ENCODE data around the gene BST2. TPM values are rescaled to one million over a fixed set of nuclear protein-coding genes. Genes with fewer than 3 reads are reported as not detected.
"Not testable (repeated sequence)": the region's sequence is repeated elsewhere in the genome, so short reads cannot be mapped to it uniquely, and the experiment has no call there.

BST2 gene
- total and polyA plus RNA-seq, 8 donors: 3.9 to 34.6 (median 16.5) TPM

GRCh38 chr19:17370026-17370587 lies 35.3 kb downstream of the BST2 start:
- Histone ChIP-seq H3K27me3 (no peaks in the 10 kb centered on the region), H3K4me3 (no peak overlapping the region), H3K36me3 (no peaks in the 10 kb centered on the region), H3K4me1 (no peaks in the 10 kb centered on the region), H3K9me3 (no peaks in the 10 kb centered on the region), H3K27ac (no peak overlapping the region)
- DNase-seq: no peak
- no peak for FAIRE-seq
- ATAC-seq: peak in 2 of 4 donors; percentile 58 to 74
- no peak for TF ChIP-seq CTCF (IDR thresholded peaks at IDR 0.05)
- intact Hi-C loops (cut with DNase I): no loop called here
- 37 to 51% methylated on average over 8 of the region's 8 CpGs for WGBS, 2 donors

- FAIRE-seq: no peak
Measured at GRCh38 chr19:17365361-17365760, 40.1 kb downstream of the BST2 start.

GRCh38 chr19:17363852-17364605 lies 41.4 kb downstream of the BST2 start:
- H3K36me3 ChIP-seq; H3K4me3 ChIP-seq; H3K4me1 ChIP-seq; H3K9me3 ChIP-seq; H3K27me3 ChIP-seq; H3K27ac ChIP-seq; intact Hi-C loops (cut with DNase I); DNase-seq; ATAC-seq; FAIRE-seq: not testable (repeated sequence)
- 78 to 87% methylated on average over 19 to 20 of the region's 20 CpGs for WGBS, 2 donors

More at GRCh38 chr19:17365361-17365760, 40.1 kb downstream of the BST2 start:
- H3K4me3 ChIP-seq: no peak overlapping the region
- ATAC-seq: no peak
- intact Hi-C loops (cut with DNase I): no loop called here
- WGBS, 2 donors: 82 to 91% methylated on average over 22 of the region's 22 CpGs
- H3K27me3 ChIP-seq: no peaks in the 10 kb centered on the region
- no peaks in the 10 kb centered on the region for H3K4me1 ChIP-seq
- DNase-seq: no peak
- H3K36me3 ChIP-seq: no peaks in the 10 kb centered on the region
- H3K27ac ChIP-seq: no peak overlapping the region
- H3K9me3 ChIP-seq: no peaks in the 10 kb centered on the region
- TF ChIP-seq CTCF (IDR thresholded peaks at IDR 0.05): no peak

GRCh38 chr19:17359905-17360800 lies 45.3 kb downstream of the BST2 start:
- no peak for ATAC-seq

More at GRCh38 chr19:17359905-17360800, 45.3 kb downstream of the BST2 start:
- Histone ChIP-seq H3K4me1 (no peaks in the 10 kb centered on the region), H3K4me3 (no peak overlapping the region), H3K27ac (no peak overlapping the region), H3K9me3 (no peaks in the 10 kb centered on the region), H3K36me3 (no peaks in the 10 kb centered on the region), H3K27me3 (no peaks in the 10 kb centered on the region)
- WGBS, 2 donors: 54 to 65% methylated on average over 6 of the region's 6 CpGs
- intact Hi-C loops (cut with DNase I): no loop called here
- DNase-seq: no peak
- no peak for FAIRE-seq
- TF ChIP-seq CTCF (IDR thresholded peaks at IDR 0.05): no peak
